DMS79 (cell line): Measurements from ENCODE around the gene IGF2BP2.
"Not testable (repeated sequence)": the region's sequence is repeated elsewhere in the genome, so short reads cannot be mapped to it uniquely, and the experiment has no call there.

ENCODE experiments used
- DNase-seq: peaks from one replicate; lab custom pipeline; 2025; lab: John Stamatoyannopoulos, UW

Gene IGF2BP2

GRCh38 chr3:185639632-185640206, 185.1 kb downstream of the IGF2BP2 start:
- no peak for DNase-seq

- not testable (repeated sequence) for DNase-seq
Observed at GRCh38 chr3:185638651-185639050, 186.2 kb downstream of the IGF2BP2 start.

GRCh38 chr3:185637388-185637787, 187.5 kb downstream of the IGF2BP2 start:
- DNase-seq, result no peak

GRCh38 chr3:185632996-185633395, 191.8 kb downstream of the IGF2BP2 start:
- no peak for DNase-seq

GRCh38 chr3:185631508-185632206, 193.2 kb downstream of the IGF2BP2 start:
- DNase-seq, result no peak

GRCh38 chr3:185631108-185631507, 193.7 kb downstream of the IGF2BP2 start:
- no peak for DNase-seq

- no peak for DNase-seq
Observed at GRCh38 chr3:185630182-185630622, 194.6 kb downstream of the IGF2BP2 start.

- no peak for DNase-seq
Observed at GRCh38 chr3:185629554-185630181, 195.2 kb downstream of the IGF2BP2 start.

- no peak for DNase-seq
Observed at GRCh38 chr3:185625784-185626183, 199.1 kb downstream of the IGF2BP2 start.

- no peak for DNase-seq
Observed at GRCh38 chr3:185623939-185624665, 200.7 kb downstream of the IGF2BP2 start.

GRCh38 chr3:185613016-185613415, 211.8 kb downstream of the IGF2BP2 start:
- DNase-seq, result no peak

- no peak for DNase-seq
Observed at GRCh38 chr3:185606196-185606595, 218.6 kb downstream of the IGF2BP2 start.

- no peak for DNase-seq
Observed at GRCh38 chr3:185605566-185605965, 219.3 kb downstream of the IGF2BP2 start.

- no peak for DNase-seq
Observed at GRCh38 chr3:185595526-185595925, 229.3 kb downstream of the IGF2BP2 start.

- DNase-seq, result no peak
Observed at GRCh38 chr3:185594073-185594472, 230.8 kb downstream of the IGF2BP2 start.
